Tibial nerve (tissue), 4 donors: Measurements from ENCODE around the gene RPRM. TPM values are rescaled to one million over a fixed set of nuclear protein-coding genes. Genes with fewer than 3 reads are reported as not detected.
"Not testable (repeated sequence)": the region's sequence is repeated elsewhere in the genome, so short reads cannot be mapped to it uniquely, and the experiment has no call there.

Experiments used
- DNase-seq, 2 donors: peaks; one replicate each; pipeline ENCODE4 v3.0.0-alpha.2; 2019; ENCODE audit warnings: low spot score in 2 of 2
- H3K27ac ChIP-seq, 4 donors: fragments of 200-600 bp; sonication (generic) in 3 of 4; one replicate each; pipeline ENCODE4 v1.5.1; 2017 to 2019; ENCODE audit warnings: mild to moderate bottlenecking in 1 of 4
- H3K27me3 ChIP-seq, 2 donors: fragments of 200-600 bp; sonication (generic) in 1 of 2; one replicate each; pipeline versions ENCODE4 v1.5.1 to v1.6.0; 2017 to 2019
- H3K36me3 ChIP-seq, 3 donors: fragments of 200-600 bp; sonication (generic); one replicate each; pipeline ENCODE4 v1.5.1; 2018 to 2019
- H3K4me1 ChIP-seq, 4 donors: fragments of 200-600 bp; sonication (generic) in 3 of 4; one replicate each; pipeline ENCODE4 v1.5.1; 2017 to 2019
- H3K4me3 ChIP-seq, 4 donors: fragments of 200-600 bp; sonication (generic) in 3 of 4; one replicate each; pipeline ENCODE4 v1.5.1; 2017 to 2019; ENCODE audit warnings: mild to moderate bottlenecking in 1 of 4, moderate library complexity in 1 of 4
- H3K9me3 ChIP-seq, 4 donors: fragments of 200-600 bp; sonication (generic) in 3 of 4; one replicate each; pipeline ENCODE4 v1.5.1; 2017 to 2019
- EP300 ChIP-seq, 2 donors: sonication (generic); formaldehyde crosslinking; IDR thresholded peaks; one replicate each; pipeline ENCODE4 v1.6.1; 2017; ENCODE audit warnings: antibody characterized with exemption in 2 of 2, mild to moderate bottlenecking in 1 of 2
- POLR2A ChIP-seq, 2 donors: fragments of 450-650 bp; IDR thresholded peaks; one replicate each; pipeline ENCODE4 v1.6.1; 2017; ENCODE audit warnings: antibody characterized with exemption in 2 of 2, mild to moderate bottlenecking in 2 of 2, moderate library complexity in 2 of 2
- WGBS, 2 donors: methylation state at CpG; one replicate each; pipeline ENCODE4 v1.1.5; 2018; 5-methylcytosine and 5-hydroxymethylcytosine counted together
- total RNA-seq, 4 donors: library from RNA; depleted of rRNA; stranded (reverse); fragments of >200 nt; gene quantifications; one replicate each; pipeline ENCODE4 v1.1.0, GENCODE V29; 2016
- TF ChIP-seq, protein P1 (sequence below), 5 experiments: fragments of 200-600 bp in 3 of 5; fragments of 450-650 bp in 2 of 5; sonication (generic) in 3 of 5; IDR thresholded peaks; one replicate each; pipeline ENCODE4 v1.5.1; 2016 to 2019; ENCODE audit warnings: antibody characterized with exemption in 5 of 5, mild to moderate bottlenecking in 3 of 5, moderate library complexity in 2 of 5

The RPRM gene
- not detected for total RNA-seq

DNA sequence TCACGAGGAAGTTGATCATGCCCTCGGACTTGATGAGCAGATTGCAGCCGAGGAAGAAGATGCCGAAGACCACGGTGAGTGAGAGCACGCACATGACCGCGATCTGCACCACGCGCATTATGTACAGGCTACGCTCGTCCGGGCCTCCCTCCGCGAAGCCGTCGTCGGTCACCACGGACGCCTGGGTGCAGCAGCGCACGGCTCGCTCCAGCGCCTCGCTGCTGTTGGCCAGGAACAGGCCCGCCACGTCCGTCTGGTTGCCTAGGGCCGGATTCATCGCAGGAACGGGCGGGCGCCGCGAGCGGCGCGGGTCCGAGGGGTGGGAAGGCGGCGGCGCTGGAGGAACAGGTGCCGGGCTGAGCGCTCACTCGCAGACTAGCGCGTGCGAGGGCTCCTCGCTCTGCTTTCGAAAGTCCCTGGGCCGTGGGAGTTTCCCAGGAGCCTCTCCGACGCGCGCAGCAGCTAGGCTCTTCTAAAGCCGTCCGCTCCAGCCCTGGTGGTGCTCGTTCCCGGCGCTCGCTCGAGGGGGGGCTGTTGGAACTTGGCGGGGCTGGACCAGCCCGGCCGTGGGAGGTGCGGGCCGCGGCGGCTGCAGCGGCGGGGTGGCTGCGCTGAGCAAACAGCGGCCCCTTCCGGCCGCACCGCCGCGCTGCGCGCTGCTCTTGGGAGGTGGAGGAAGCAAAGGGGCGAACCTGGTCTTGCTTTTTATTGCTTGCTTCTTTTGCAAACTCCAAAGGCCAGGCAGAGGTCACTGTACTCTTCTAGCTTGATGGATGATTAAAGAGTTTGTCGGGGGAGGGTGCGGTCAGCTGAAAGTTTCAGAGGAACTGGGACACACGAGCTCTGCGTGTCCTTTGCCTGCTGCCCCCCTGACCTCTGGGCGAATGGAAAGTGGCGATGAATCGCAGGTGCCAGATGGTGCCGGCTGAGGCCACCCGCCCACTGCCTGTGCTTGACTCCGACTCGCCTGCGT is at the start of gene RPRM:
Gene RPRM, minus strand, starts transcription at position 474 of the 973 bp plus-strand sequence. Its CDS starts 197 bp downstream, at position 277.
- peak in 1 of 2 donors; percentile 48 for DNase-seq
- Histone ChIP-seq H3K36me3 (no peaks in the 10 kb centered on the region), H3K27ac (no peak within 1 kb of the TSS), H3K9me3 (no peaks in the 10 kb centered on the region), H3K27me3 (peaks cover 0 to 65% of the 10 kb centered on the region in 2 donors), H3K4me3 (peak within 1 kb of the TSS; percentile 26 to 62 (median 46)), H3K4me1 (peaks cover 0 to 38% (median 18%) of the 10 kb centered on the region in 4 donors)
- 2 to 3% methylated on average over 17 to 77 of the region's 93 CpGs for WGBS, 2 donors
- TF ChIP-seq POLR2A (IDR thresholded peaks at IDR 0.05): no peak
- TF ChIP-seq, protein P1, sequence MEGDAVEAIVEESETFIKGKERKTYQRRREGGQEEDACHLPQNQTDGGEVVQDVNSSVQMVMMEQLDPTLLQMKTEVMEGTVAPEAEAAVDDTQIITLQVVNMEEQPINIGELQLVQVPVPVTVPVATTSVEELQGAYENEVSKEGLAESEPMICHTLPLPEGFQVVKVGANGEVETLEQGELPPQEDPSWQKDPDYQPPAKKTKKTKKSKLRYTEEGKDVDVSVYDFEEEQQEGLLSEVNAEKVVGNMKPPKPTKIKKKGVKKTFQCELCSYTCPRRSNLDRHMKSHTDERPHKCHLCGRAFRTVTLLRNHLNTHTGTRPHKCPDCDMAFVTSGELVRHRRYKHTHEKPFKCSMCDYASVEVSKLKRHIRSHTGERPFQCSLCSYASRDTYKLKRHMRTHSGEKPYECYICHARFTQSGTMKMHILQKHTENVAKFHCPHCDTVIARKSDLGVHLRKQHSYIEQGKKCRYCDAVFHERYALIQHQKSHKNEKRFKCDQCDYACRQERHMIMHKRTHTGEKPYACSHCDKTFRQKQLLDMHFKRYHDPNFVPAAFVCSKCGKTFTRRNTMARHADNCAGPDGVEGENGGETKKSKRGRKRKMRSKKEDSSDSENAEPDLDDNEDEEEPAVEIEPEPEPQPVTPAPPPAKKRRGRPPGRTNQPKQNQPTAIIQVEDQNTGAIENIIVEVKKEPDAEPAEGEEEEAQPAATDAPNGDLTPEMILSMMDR (IDR thresholded peaks at IDR 0.05): peak; percentile 69 to 92 (median 84)

DNA sequence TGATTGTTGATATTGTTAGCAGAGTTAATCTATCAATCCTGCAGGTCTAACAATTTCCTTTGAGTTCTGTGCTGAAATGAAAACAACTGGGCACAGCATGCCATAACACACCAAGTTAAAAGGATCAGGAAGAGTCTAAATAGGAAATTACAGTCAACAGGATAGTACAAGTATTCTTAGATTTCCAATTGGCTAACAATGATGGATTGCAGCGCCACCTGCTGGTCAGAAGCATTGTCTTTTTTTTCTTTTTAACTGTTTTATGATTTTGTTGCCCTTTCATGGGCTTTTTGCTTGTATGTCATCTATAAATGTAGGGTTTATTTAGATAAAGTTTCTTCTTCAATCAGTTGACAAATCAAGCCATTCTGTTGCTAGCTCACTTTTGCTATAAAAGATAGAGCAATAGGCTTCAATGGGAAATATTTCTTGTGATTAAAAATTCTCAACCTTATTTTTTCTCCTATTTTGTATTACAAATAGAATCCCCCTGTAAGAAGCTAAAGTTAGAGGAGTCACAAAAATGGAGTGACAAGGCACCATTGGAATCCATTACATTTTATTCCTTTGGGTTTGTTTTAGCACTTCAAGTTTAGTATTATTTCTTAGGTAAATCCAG is 40.8 kb upstream of the RPRM start:
- 0% methylated on average over 1 of the region's 1 CpG for WGBS, 2 donors
- Histone ChIP-seq H3K9me3 (no peaks in the 10 kb centered on the region), H3K4me1 (no peaks in the 10 kb centered on the region), H3K4me3 (no peak overlapping the region), H3K36me3 (no peaks in the 10 kb centered on the region), H3K27me3 (no peaks in the 10 kb centered on the region), H3K27ac (no peak overlapping the region)
- DNase-seq: peak; percentile 32 to 69
- TF ChIP-seq, protein P1 (IDR thresholded peaks at IDR 0.05): peak; percentile 50 to 73 (median 57)
- TF ChIP-seq POLR2A (IDR thresholded peaks at IDR 0.05) (no peak), EP300 (IDR thresholded peaks at IDR 0.05) (no peak)

DNA sequence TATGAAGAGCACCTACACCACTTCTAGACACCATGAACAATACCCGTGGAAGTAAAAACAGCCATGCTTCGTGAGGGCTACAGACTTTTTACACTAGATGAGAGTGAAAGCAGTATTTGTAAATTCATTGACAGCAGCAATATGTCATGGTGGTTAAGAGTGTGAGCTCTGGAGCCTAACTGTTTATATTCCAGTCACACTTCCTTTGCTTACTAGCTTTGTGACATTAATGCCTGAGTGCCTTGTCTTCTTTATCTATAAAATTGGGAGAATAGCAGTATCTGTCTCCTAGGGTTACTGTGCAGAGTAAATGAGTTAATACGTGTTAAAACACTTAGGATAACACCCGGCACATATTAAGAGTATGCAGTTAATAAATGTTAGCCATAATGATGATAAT is 33.8 kb upstream of the RPRM start:
- 82 to 83% methylated on average over 4 of the region's 4 CpGs for WGBS, 2 donors
- Histone ChIP-seq H3K4me1 (no peaks in the 10 kb centered on the region), H3K9me3 (peaks cover 0 to 9% (median 0%) of the 10 kb centered on the region in 4 donors), H3K27me3 (no peaks in the 10 kb centered on the region), H3K36me3 (no peaks in the 10 kb centered on the region), H3K27ac (no peak overlapping the region), H3K4me3 (no peak overlapping the region)
- DNase-seq: no peak
- TF ChIP-seq POLR2A (IDR thresholded peaks at IDR 0.05) (no peak), EP300 (IDR thresholded peaks at IDR 0.05) (no peak)

DNA sequence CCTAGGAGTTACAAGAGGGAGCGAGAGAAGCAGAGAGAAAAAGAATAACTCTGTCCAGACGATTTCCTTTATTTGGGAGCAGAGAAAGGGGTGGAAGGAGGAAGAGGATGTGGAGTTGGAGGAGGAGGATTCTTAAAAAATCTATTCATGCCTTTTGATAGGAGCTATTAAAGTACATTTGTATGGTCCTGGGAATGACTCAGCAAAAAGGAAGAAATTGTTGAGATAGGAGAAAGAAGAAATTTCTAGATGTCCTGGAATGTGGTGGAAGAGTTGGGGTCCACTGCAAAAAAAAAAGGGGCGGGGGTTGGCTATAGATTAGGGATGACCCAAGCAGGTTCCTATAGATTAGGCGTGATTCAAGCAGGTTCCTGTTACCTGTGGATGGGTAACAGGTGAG is 32.4 kb upstream of the RPRM start:
- Histone ChIP-seq H3K4me3 (no peak overlapping the region), H3K9me3 (peaks cover 0 to 23% (median 0%) of the 10 kb centered on the region in 4 donors), H3K4me1 (no peaks in the 10 kb centered on the region), H3K27me3 (no peaks in the 10 kb centered on the region), H3K27ac (no peak overlapping the region), H3K36me3 (no peaks in the 10 kb centered on the region)
- no peak for DNase-seq
- TF ChIP-seq EP300 (IDR thresholded peaks at IDR 0.05) (no peak), POLR2A (IDR thresholded peaks at IDR 0.05) (no peak)
- TF ChIP-seq, protein P1 (IDR thresholded peaks at IDR 0.05): no peak
- WGBS, 2 donors: 77 to 79% methylated on average over 4 of the region's 4 CpGs

DNA sequence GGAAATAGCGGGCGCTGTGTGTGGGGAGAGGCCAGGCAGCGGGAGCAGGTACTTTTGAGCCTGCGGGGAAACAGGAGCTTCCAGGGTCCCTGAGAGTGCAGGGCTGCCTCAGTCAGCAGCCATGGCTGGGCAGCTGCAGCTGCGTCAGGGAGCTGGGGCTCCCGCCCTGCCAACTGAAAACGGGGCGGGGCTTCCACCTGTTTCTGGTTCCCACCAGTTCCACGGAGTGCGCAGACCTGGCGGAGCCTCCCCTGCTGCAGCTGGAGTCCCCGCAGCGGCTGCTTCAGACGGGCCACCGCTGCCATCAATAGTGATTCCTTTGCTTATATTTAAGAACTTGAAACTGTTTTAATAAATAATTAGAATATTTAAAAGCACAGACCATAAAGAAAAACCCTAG is 30.6 kb upstream of the RPRM start:
- H3K27ac ChIP-seq: no peak overlapping the region
- 88 to 90% methylated on average over 15 of the region's 15 CpGs for WGBS, 2 donors
- DNase-seq: no peak
- no peak for TF ChIP-seq POLR2A (IDR thresholded peaks at IDR 0.05)
- TF ChIP-seq, protein P1 (IDR thresholded peaks at IDR 0.05): no peak
- TF ChIP-seq EP300 (IDR thresholded peaks at IDR 0.05): no peak
- H3K36me3 ChIP-seq: no peaks in the 10 kb centered on the region
- no peak overlapping the region for H3K4me3 ChIP-seq
- H3K9me3 ChIP-seq: peaks cover 0 to 23% (median 0%) of the 10 kb centered on the region in 4 donors
- no peaks in the 10 kb centered on the region for H3K27me3 ChIP-seq
- H3K4me1 ChIP-seq: no peaks in the 10 kb centered on the region

DNA sequence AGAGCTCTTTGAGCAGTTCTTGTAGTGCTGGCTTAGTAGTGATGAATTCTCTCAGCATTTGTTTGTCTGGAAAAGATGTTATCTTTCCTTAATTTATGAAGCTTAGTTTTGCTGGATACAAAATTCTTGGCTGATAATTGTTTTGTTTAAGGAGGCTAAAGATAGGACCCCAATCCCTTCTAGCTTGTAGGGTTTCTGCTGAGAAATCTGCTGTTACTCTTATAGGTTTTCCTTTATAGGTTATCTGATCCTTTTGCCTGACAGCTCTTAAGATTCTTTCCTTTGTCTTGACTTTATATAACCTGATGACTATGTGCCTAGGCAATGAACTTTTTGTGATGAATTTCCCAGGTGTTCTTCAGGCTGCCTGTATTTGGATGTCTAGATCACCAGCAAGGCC is 27.9 kb upstream of the RPRM start:
- not testable (repeated sequence) for H3K27ac ChIP-seq, DNase-seq, H3K4me1 ChIP-seq, H3K36me3 ChIP-seq, H3K27me3 ChIP-seq, H3K4me3 ChIP-seq
- peaks cover 0 to 26% (median 0%) of the 10 kb centered on the region in 4 donors for H3K9me3 ChIP-seq
